ENCODE results near the gene DEDD.

Gene DEDD

GRCh38 chr1:161090617-161091016 is 41.9 kb downstream of the DEDD start:
- DNase-seq: no peak

- no peak for DNase-seq
Observed at GRCh38 chr1:161089938-161090337, 42.5 kb downstream of the DEDD start.

GRCh38 chr1:161089251-161089924 is 43.1 kb downstream of the DEDD start, which contains the start of gene NECTIN4:
Gene NECTIN4 (minus strand): TSS chr1:161089558. CDS start chr1:161089296, 262 bp downstream.
- no peak for DNase-seq

- DNase-seq: peak; percentile 30
Observed at GRCh38 chr1:161088587-161089110, 43.8 kb downstream of the DEDD start.

- no peak for DNase-seq
Observed at GRCh38 chr1:161086457-161086856, 46.0 kb downstream of the DEDD start.

- DNase-seq: no peak
Observed at GRCh38 chr1:161085165-161085564, 47.3 kb downstream of the DEDD start.

- no peak for DNase-seq
Observed at GRCh38 chr1:161084597-161084988, 47.9 kb downstream of the DEDD start.

- no peak for DNase-seq
Observed at GRCh38 chr1:161083748-161084596, 48.5 kb downstream of the DEDD start.

GRCh38 chr1:161082996-161083747 is 49.3 kb downstream of the DEDD start:
- DNase-seq: peak; percentile 81

GRCh38 chr1:161082483-161082882 is 50.0 kb downstream of the DEDD start:
- DNase-seq: no peak

GRCh38 chr1:161081519-161081918 is 50.9 kb downstream of the DEDD start:
- DNase-seq: no peak

GRCh38 chr1:161080441-161081405 is 51.7 kb downstream of the DEDD start:
- no peak for DNase-seq

GRCh38 chr1:161079436-161080110 is 52.9 kb downstream of the DEDD start:
- DNase-seq: no peak

- no peak for DNase-seq
Observed at GRCh38 chr1:161077426-161077825, 55.0 kb downstream of the DEDD start.

- no peak for DNase-seq
Observed at GRCh38 chr1:161076410-161076809, 56.1 kb downstream of the DEDD start.

- DNase-seq: no peak
Observed at GRCh38 chr1:161074676-161075368, 57.6 kb downstream of the DEDD start.

- DNase-seq: no peak
Observed at GRCh38 chr1:161073474-161074121, 58.9 kb downstream of the DEDD start.

GRCh38 chr1:161072751-161073449 is 59.6 kb downstream of the DEDD start:
- no peak for DNase-seq

- DNase-seq: no peak
Observed at GRCh38 chr1:161071886-161072371, 60.5 kb downstream of the DEDD start.
